Measurements from ENCODE around the gene DMWD.
"Not testable (repeated sequence)": the region's sequence is repeated elsewhere in the genome, so short reads cannot be mapped to it uniquely, and the experiment has no call there.

The DMWD gene

DNA sequence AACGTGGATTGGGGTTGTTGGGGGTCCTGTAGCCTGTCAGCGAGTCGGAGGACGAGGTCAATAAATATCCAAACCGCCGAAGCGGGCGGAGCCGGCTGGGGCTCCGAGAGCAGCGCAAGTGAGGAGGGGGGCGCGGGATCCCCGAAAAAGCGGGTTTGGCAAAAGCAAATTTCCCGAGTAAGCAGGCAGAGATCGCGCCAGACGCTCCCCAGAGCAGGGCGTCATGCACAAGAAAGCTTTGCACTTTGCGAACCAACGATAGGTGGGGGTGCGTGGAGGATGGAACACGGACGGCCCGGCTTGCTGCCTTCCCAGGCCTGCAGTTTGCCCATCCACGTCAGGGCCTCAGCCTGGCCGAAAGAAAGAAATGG, 22.8 kb downstream of the DMWD start:
- peak; percentile 42 for DNase-seq (ENCODE audit: low read depth)

DNA sequence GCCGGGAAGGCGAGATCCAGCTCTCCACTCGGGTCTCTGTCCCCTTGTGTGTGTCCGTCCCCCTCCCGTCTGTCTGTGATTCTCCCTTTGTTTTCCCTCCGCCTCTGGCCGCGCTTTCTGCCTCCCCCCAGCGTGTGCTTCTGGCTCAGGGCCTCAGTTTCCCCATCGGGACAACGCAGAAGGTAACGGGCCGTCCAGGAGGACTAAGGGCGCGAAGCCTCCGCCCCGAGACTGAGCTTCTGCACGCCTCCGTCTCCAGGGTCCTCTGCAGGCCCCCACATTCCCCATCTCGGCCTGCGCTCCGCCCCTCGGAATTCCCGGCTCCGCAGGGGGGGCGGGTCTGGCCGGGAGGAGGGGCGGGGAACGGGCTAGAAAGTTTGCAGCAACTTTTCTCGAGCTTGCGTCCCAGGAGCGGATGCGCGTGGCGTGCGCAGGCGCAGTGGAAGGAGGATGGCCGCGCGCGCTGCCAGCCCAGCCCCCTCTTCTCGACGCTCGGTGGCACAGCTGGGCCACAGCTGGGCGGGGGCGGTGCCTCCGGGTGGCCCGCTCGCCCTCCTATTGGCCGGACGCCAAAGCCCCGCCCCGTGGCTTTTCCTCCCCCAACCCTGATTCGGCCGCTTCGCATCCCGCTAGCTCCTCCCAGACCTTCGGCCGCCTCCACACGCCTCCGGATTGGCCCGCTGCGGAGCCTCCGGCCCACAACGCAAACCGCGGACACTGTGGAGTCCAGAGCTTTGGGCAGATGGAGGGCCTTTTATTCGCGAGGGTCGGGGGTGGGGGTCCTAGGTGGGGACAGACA, 23.5 kb downstream of the DMWD start, which contains the start of gene SIX5:
Gene SIX5 (minus strand): TSS at position 269 of the 799 bp plus-strand sequence. CDS start 408 bp downstream, outside the sequence.
- DNase-seq (ENCODE audit: low read depth): peak; percentile 95

DNA sequence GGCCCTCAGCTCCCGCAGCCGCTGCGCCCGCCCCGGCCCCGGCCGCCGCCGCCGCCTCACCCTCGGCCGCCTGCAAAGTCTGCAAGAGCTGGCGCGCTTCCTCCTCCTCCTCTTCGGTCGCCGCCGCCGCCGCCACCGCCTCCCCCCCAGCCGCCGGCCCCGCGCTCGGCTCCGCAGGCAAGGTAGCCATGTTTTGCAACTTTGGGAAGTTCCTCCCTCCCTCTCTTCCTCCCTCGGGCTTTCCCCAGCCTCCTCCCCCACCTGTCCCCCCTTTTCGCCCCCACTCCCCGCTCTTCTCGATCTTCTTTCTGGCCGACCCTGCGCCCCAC, 24.0 kb downstream of the DMWD start:
- DNase-seq (ENCODE audit: low read depth): no peak

DNA sequence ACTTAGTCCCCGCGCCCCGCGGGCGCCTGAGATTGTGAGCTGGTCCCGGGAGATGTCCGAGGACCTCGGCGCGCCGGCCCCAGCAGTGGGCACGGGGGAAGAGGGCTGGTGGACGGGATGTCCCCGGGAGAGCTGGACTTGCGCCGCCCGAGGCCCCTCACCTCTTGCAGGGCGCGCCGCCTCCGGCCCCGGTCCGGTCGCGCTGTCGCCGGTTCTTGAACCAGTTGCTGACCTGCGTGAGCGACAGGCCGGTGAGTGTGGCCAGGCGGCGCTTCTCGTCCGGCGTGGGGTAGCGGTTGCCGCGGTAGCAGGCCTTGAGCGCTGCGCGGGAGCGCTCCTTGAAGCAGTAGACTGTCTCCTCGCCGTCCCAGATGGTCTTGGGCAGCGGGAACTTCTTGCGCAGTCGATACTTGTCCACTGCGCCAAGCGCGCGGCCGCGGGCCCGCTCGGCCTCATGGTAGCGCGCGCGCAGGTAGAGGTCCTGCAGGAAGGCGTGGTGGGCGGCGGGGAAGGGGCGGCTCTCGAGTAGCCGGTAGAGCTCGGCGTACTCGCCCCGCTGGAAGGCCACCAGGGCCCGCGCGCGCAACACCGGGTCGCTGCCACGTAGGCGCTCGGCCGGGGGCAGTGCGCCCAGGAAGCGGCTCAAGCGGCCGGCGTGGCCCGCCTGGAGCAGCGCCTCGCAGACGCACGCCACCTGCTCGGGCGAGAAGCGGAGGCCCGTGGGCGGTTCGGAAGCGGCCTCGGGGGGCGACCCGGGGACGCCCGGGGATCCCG, 24.6 kb downstream of the DMWD start:
- peak; percentile 35 for DNase-seq (ENCODE audit: low read depth)

DNA sequence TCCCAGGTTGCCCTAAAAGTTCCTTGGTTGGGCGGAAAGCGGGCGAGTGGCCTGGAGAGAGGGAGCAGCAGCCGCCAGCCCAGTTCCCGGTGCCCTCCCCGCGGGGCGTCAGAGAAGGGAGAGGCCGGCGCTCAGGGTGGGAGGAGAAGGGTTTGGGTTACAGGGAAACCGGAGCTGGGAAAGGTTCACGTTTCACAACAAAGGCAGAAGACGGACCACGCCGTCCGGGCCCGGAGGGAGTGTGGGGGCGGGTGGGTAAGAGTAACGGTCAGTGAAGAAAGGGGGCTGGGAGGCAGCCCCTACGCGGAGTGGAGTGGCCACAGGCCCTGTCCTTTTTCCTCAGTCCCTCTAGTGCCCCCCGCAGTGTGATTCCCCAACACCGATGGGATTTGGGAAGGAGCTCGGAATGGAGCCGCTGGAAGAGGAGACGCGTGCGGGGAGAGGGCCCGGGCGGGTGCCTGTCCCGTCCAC, 25.2 kb downstream of the DMWD start:
- DNase-seq (ENCODE audit: low read depth): peak; percentile 66

DNA sequence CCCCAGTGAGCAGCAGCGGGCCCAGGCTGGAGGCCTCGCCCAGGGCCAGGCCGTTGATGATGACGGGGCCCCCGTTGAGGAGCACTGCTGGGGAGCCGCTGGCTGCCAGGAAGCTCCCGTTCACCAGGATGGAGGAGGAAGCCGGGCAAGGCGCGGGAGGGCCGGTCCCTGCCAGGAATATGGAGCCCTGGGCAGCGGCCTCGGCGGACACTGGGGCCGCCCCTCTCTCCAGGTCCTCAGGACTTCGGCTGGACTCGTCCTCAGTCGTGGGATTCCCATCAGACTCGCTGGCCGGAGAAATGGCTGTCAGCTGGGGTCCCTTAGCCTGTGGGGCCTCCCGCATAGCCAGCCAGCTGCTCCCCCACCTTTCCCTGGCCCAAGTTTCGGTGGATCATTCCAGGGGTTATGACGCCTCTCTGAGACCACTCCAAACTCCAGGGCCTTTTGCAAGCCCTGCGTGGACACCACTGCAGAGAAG, 25.7 kb downstream of the DMWD start:
- no peak for DNase-seq (ENCODE audit: low read depth)

DNA sequence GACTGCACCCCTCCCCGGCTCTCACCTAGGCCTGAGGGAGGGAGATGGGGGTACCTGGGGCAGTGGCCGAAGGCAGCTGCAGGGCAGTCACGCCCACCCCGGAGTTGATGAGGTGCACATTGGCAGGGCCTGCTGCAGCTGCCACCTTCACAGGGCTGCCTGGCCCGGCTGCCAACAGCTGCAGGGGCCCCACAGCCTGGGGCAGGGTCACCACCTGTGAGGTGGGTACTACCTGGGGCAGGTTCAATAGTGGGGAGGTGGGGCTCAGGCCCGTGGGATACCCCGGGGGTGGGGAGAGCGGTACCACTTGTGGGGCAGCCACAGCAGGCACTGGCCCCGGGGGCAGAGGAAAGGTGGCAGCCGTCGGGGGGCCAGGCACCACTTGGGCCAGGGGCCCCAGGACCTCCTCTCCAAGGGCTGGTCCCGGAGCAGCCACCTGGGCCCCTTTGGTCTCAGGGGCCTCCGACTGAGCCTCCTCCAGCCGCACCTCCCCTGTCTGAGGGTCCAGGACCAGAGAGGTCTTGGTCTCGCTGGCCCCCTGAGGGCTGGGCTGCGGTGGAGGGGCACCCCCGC, 26.3 kb downstream of the DMWD start:
- no peak for DNase-seq (ENCODE audit: low read depth)

DNA sequence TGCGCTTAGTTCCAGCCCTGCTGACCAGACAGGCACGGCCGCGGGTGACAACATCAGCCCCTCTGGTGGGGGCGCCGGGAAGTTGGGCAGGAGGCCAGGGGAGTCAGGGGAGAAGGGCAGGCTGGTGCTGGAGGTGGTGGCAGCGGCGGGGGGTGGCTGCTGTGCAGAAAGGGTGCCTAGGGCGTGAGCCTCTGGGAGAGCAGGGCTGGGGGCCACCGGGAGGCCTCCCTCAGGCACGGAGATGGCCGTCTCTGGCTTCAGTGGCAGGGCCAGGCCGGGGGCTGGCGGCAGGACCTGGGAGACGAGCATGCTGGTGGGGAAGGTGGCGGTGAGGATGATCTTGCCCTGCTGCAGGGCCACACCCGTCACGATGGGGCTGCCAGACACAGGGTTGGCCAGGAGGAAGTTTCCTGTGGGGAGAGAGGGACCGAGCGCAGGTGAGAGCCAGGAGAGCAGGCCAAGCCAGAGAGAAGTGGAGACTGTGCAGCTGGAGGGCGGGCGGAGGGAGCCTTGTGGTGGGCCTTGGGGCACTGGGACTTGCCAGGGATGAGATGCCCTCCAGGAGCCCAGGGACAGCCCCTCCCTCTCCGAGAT, 26.8 kb downstream of the DMWD start:
- no peak for DNase-seq (ENCODE audit: low read depth)

DNA sequence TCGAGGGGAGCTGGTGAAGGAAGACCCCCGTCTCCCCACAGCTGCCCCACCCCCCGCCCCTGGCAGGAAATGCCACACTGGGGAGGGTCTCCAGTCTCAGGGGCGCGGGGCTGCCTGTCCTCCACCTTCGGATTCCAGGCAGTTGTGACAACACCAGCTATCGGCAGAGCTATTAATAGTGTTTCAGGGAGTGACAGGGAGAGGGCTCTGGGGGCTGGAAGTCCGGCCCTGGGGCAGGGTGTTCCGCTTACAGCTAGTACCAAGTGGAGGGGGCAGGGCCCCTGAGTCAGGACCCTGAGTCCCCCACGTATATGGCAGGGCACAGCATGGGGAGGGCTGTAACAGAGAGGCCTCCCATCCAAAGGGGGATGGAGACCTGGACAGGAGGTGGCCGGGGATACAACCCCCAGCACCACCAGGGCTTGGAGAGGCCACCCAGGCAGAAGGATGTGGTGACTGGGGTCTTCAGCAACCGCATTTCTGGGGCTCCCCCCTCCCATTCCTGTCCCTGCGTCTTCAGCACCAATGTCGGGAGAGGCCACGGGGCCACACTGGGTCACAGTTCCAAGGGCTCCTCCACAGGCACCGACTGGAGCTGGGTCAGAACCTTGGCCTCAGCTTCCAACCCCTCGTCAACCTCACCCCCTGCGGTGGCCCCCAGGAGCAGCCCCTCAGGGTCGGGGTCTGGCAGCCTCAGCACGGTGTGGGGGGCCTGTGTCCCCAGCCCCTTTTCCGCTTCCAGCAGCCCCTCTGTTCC, 27.5 kb downstream of the DMWD start:
- no peak for DNase-seq (ENCODE audit: low read depth)

DNA sequence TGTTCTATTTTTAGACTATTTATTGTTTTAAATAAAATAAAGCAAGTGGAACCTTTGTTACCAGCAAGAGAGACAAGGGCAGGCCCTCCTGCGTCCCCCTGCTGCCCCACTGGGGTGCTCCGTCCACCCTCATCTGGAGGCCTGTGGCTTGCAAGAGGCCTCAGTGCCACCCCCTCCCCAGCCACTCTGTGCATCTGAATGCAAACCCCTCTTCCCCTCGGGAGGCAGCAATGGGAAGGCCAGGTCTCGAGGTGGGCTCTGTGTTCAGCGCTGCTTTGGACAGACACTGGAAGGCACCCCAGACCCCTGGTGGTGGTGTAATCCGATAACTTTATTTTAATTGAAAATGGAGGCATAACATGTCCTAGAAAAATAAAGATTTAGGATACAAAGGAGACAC, 28.2 kb downstream of the DMWD start:
- no peak for DNase-seq (ENCODE audit: low read depth)

DNA sequence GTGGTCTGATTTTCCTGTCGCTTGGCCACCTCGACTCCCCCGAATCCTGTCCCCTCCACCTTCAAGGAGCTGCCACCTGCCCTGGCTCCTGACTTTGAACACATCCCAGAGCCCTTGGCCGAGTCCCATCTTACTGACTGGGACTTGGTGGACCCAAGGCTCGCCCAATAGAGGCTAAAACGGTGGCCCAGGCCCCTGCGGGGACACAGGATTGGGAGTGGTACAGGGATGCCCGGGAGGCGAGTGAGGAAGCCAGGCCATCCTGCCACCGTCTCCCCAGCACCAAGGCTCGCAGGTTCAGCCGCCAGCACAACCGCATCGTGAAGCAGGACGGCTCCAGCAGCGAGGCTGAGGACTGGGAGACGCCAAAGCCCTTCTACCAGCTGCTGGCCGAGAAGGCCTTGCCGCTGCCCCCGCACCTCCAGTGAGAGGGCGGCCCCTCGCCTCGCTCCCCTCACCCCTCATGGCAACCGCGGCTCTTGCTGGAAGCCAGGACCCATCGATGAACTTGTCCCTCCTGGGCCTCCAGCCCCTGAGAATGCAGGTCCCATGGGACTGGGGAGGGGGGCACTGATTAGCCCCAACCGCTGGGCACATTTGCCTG, 28.9 kb downstream of the DMWD start:
- DNase-seq (ENCODE audit: low read depth): no peak

DNA sequence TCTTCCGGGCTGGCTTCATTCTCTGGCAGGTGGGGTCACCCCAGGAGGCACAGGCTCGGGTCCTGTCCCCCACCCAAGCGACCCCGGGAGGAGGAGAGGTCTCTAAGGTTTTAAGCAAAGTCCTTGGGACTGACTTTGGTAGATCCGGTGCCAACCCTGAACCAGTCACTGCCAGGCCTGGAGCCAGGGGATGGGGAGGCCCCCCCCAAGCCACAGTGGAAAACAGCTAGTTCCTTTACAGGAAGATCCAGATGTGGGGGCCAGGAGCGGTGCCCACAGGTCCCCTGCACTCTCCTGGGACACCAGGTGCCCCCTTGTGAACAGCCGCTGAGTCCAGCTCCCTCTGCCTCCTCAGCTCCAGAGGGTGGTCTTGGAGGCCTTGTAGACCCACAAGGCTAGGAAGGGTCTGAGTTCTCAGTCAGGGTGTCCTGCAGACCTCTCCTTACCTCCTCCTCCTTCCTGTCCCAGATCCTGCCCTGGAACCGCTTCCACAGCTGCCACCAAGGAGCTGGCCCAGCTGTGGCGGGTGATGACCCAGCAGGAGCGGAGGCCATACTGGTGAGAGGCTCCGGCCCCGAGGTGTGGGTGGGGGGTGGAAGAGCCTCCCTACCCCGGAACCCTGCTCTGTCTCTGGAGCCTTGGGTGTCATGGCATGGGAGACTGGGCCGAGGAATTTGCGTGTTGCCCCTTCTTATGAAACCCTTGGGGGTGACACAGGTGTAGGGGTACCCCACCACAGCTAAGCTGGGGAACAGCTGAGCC, 29.6 kb downstream of the DMWD start:
- no peak for DNase-seq (ENCODE audit: low read depth)

DNA sequence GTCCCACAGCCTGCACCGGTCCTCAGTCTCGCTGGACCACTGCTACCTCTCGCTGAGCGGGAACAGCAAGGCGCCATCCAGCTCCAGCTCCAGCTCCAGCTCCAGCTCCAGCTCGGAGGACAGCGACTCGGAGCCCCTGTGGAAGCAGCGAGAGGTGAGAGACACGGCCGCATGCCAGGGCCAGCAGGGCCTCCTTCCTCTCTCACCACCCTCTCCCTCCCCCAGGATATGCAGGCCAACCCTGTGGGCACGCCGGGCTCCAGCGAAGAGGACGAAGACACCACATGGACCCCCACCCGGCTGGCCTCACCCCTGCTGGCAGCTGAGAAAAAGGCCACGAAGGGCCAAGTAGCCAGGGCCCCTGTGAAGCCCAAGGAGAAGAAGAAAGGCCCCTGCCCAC, 30.9 kb downstream of the DMWD start:
- no peak for DNase-seq (ENCODE audit: low read depth)

DNA sequence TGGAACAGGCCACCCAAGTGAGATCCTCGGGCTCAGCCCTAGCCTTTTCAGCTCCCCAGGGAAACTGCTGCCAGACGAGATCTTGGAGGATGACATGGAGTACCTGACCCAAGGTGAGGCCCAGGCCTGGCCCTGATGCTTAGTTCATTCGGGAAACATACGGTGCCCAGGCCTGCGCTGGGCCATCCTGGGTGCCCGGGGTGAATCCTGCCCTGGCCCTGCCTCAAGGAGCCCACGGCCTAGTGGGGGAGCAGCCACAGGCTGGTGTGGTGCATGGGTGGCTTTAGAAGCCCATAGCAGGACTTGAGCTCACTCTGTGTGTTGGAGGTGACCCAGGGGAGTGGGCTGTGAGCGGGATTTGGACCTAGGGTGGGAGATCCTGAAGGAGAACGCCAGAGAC, 33.7 kb downstream of the DMWD start:
- DNase-seq (ENCODE audit: low read depth): no peak

DNA sequence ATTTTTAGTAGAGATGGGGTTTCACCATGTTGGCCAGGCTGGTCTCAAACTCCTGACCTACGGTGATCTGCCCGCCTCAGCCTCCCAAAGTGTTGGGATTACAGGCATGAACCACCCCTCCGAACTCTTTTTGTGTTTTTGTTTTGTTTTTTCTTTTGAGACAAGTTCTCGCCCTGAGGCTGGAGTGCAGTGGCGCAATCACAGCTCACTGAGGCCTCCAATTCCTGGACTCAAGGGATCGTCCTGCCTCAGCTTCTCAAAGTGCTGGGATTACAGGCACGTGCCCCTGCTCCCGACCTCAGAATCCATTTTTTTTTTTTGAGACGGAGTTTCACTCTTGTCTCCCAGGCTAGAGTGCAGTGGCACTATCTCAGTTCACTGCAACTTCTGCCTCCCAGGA, 35.0 kb downstream of the DMWD start:
- DNase-seq (ENCODE audit: low read depth): no peak

DNA sequence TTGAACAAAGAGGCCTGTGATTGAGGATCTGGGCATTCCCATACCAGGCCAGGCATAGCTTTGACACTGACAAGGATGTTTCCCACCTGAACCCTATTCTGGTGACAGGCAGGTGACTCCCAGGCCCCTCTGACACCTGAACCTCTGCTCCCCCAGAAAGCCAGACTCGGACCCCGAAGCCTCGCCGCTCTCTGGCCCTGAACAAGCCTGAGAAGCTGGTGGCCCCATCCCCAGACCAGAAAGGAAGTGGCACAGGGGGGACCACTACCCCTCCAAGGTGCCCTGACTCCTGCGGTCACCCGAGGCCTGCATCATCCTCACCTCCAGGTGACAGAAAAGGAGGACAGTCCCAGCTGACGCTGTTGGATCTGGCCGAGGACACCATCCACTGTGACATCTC, 38.3 kb downstream of the DMWD start:
- no peak for DNase-seq (ENCODE audit: low read depth)

DNA sequence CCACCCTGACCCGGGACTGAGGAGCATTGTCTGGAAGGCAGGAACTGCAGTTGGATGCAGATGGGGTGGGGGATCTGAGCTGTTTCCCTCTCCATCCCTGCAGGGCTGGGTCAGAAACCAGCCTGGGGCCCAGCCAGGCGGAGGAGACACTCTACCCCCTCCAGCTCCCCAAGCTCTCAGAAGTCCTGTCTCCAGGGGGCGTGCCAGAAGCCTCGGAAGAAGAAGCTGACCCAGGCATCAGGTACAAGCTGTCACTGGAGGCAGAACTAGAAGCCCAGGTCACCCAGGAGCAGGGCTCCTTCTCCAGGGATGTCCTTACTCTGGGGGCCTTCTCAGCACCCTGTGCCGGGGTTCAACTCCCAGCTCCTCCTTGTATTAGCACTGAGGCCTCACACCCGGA, 39.1 kb downstream of the DMWD start:
- DNase-seq (ENCODE audit: low read depth): no peak

DNA sequence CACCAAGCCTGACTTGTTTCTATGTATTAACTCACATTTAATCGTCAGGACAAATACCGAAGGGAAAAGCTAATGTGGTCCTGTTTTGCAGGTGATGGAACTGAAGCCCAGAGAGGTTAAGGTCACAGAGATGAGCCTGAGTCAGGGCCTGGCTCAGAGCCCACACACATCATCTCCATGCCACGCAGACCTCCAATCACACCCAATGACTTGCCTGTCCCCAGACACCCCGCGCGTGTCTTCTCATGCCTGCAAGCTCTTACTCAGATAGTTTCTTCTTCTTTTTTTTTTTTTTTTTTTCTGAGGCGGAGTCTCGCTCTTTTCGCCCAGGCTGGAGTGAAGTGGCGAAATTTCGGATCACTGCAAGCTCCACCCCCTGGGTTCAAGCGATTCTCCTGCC, 40.0 kb downstream of the DMWD start:
- DNase-seq (ENCODE audit: low read depth): no peak

DNA sequence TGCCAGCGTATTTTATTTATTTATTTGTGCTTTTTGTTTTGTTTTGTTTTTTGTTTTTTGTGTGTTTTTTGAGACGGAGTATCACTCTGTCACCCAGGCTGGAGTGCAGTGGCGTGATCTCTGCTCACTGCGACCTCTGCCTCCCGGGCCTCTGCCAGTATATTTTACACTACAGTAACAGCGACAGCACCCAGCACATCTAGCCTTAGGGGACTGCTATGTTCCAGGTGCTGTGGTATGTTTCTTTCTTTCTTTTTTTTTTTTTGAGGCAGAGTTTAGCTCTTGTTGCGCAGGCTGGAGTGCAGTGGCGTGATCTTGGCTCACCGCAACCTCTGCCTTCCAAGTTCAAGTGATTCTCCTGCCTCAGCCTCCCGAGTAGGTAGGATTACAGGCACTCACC, 41.2 kb downstream of the DMWD start:
- not testable (repeated sequence) for DNase-seq (ENCODE audit: low read depth)

DNA sequence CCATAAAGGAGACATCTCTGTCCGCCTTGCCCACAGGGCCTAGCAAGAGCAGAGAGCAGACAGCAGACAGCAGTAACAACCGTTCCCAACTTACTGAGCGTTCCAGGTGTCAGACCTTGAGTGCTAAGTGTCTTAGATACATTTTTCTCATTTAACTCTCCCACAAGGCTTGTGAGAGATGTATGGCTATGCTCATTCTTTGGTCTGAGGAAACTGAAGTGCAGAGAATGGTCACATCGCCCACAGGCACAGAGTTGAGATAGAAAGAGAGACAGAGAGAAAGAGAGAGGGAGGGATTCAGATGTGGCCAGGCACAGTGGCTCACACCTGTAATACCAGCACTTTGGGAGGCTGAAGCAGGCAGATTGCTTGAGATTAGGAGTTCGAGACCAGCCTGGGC, 45.1 kb downstream of the DMWD start:
- no peak for DNase-seq (ENCODE audit: low read depth)

DNA sequence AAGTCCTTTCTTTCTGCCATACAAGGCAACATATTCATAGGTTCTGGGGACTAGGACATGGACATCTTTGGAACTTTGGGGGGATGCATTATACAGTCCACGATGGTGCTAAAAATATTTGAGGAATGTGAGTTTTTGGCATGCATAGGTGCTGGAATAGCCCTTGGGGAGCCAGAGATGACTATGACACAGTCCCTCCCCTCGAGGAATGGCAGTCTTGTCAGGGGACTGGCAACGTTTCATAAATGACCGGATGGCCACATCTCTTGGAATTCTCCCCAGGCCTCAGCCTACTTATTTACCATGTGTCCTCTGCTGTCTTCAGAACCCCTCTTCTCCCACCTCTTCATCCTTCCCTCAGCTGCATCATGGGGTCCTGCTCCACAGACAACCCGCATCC, 45.8 kb downstream of the DMWD start:
- DNase-seq (ENCODE audit: low read depth): no peak
